K562 (cell line): Measurements from ENCODE around the gene BSN. TPM values are rescaled to one million over a fixed set of nuclear protein-coding genes. Genes with fewer than 3 reads are reported as not detected.

Experiments used
- ATAC-seq: fragments of 200-7000 bp; cut with Tn5 transposase; 3 replicates; pipeline ENCODE4 v1.9.1; 2020; ENCODE audit warnings: moderate library complexity
- BruUV-seq: library from RNA; stranded (reverse); fragments of 400-500 nt; replicated peaks from 2 replicates; lab custom pipeline; 2021; lab: Mats Ljungman, UMichigan
- CTCF ChIA-PET: fragments of 300-600 bp; formaldehyde crosslinking; extraction: SDS; loops from one replicate; lab custom pipeline; 2021; ENCODE audit warnings: low intra/inter-chr PET ratio; lab: Yijun Ruan, JAX
- POLR2A ChIA-PET: fragments of 300-600, 350-650 bp; sonication (Branson Sonifier 250); formaldehyde crosslinking; extraction: SDS; loops from one replicate; lab custom pipeline; 2021; ENCODE audit warnings: antibody characterized with exemption, inconsistent platforms; lab: Yijun Ruan, JAX
- DNase-seq, 4 experiments: peaks; one replicate each; pipeline versions ENCODE4 v3.0.0 to v3.0.0-alpha.2; 2011 to 2018; ENCODE audit warnings: low spot score in 3 of 4, mixed read lengths in 3 of 4; ENCODE audit errors: extremely low read depth in 1 of 4
- FAIRE-seq: peaks from 2 replicates; lab custom pipeline; 2011; peaks lifted over from hg19 to GRCh38; lab: Jason Lieb, UNC
- H2AFZ ChIP-seq: 2 replicates; pipeline ENCODE4 v1.6.0; 2011; ENCODE audit warnings: low read depth, low read length, control low read depth, inconsistent platforms
- H3K27ac ChIP-seq: fragments of 200-600 bp; 3 replicates; pipeline ENCODE4 v1.8.0; 2011; ENCODE audit warnings: low read depth, mild to moderate bottlenecking, control low read depth, inconsistent platforms, low read length, moderate library complexity, mixed read lengths; ENCODE audit errors: extremely low read depth
- H3K27me3 ChIP-seq, 2 experiments: fragments of 300-600 bp in 1 of 2; 2 replicates in 1 of 2; 3 replicates in 1 of 2; pipeline versions ENCODE4 v1.6.0 to v1.8.0; 2011; ENCODE audit warnings: inconsistent platforms in 2 of 2, low read length in 2 of 2, mild to moderate bottlenecking in 1 of 2, mixed read lengths in 1 of 2, moderate library complexity in 1 of 2; ENCODE audit not compliant: control insufficient read depth in 2 of 2, insufficient read depth in 2 of 2
- H3K36me3 ChIP-seq: fragments of 300-600 bp; 3 replicates; pipeline ENCODE4 v1.8.0; 2011; ENCODE audit warnings: mild to moderate bottlenecking, low read length, inconsistent platforms; ENCODE audit not compliant: control insufficient read depth, insufficient read depth
- H3K4me1 ChIP-seq, 2 experiments: fragments of 200-600 bp in 1 of 2; replicated peaks in 1 of 2; 2 replicates in 1 of 2; 3 replicates in 1 of 2; pipeline versions ENCODE4 v1.5.1 to v1.8.0; 2011; ENCODE audit warnings: inconsistent platforms in 2 of 2, low read length in 2 of 2, mild to moderate bottlenecking in 1 of 2, mixed read lengths in 1 of 2, moderate library complexity in 1 of 2; ENCODE audit not compliant: control insufficient read depth in 2 of 2, insufficient read depth in 2 of 2
- H3K4me2 ChIP-seq: 2 replicates; pipeline ENCODE4 v1.6.1; 2011; ENCODE audit warnings: low read length, control low read depth, inconsistent platforms, mixed read lengths; ENCODE audit not compliant: insufficient read depth
- H3K4me3 ChIP-seq: fragments of 200-600 bp; sonication (generic), shearing (Covaris generic); 2 replicates; pipeline ENCODE4 v1.5.1; 2016; ENCODE audit warnings: control low read depth, inconsistent platforms
- H3K79me2 ChIP-seq: fragments of 200-600 bp; 3 replicates; pipeline ENCODE4 v1.8.0; 2011; ENCODE audit warnings: low read length, inconsistent platforms; ENCODE audit not compliant: control insufficient read depth, insufficient read depth
- H3K9ac ChIP-seq, 2 experiments: 2 replicates each; pipeline versions ENCODE4 v1.6.0 to v1.6.1; 2011; ENCODE audit warnings: low read depth in 2 of 2, low read length in 2 of 2, control low read depth in 1 of 2, inconsistent platforms in 1 of 2, mild to moderate bottlenecking in 1 of 2, mixed read lengths in 1 of 2; ENCODE audit not compliant: insufficient read depth in 1 of 2
- H3K9me1 ChIP-seq: one replicate; pipeline ENCODE4 v1.6.0; 2011; ENCODE audit warnings: inconsistent platforms, mild to moderate bottlenecking, low read length, moderate library complexity; ENCODE audit not compliant: control insufficient read depth, insufficient read depth
- H3K9me3 ChIP-seq: replicated peaks from 2 replicates; pipeline ENCODE4 v1.5.1; 2011; ENCODE audit warnings: low read depth, low read length, inconsistent platforms; ENCODE audit not compliant: control insufficient read depth, insufficient read depth
- H4K20me1 ChIP-seq: replicated peaks from 2 replicates; pipeline ENCODE4 v1.6.1; 2011; ENCODE audit warnings: low read length, inconsistent platforms, mixed read lengths; ENCODE audit not compliant: control insufficient read depth, insufficient read depth
- BMI1 ChIP-seq: fragments of 150-350 bp; IDR thresholded peaks from 2 replicates; pipeline ENCODE4 v1.6.1; 2014; ENCODE audit warnings: low read length
- CEBPB ChIP-seq: fragments of 450-650 bp; IDR thresholded peaks from 2 replicates; pipeline ENCODE4 v1.6.1; 2016; ENCODE audit warnings: missing genetic modification characterization, missing compliant biosample characterization
- KDM4B ChIP-seq, 2 experiments: fragments of 450-650 bp in 1 of 2; sonication (generic) in 1 of 2; IDR thresholded peaks; 2 replicates each; pipeline ENCODE4 v1.6.1; 2016 to 2017; ENCODE audit warnings: borderline replicate concordance in 2 of 2, antibody characterized with exemption in 1 of 2, low read depth in 1 of 2, mild to moderate bottlenecking in 1 of 2
- KLF16 ChIP-seq: IDR thresholded peaks from 2 replicates; pipeline ENCODE4 v1.6.1; 2016; ENCODE audit warnings: antibody characterized with exemption
- MGA ChIP-seq: fragments of 450-650 bp; IDR thresholded peaks from 2 replicates; pipeline ENCODE4 v1.6.1; 2016; ENCODE audit warnings: mild to moderate bottlenecking, moderate library complexity
- PRPF4 ChIP-seq: fragments of 200-400 bp; formaldehyde crosslinking; IDR thresholded peaks from one replicate; pipeline ENCODE4 v1.6.1; 2017; ENCODE audit warnings: low read length, low read depth, mild to moderate bottlenecking; ENCODE audit not compliant: insufficient read depth, poor library complexity, severe bottlenecking
- SAP30 ChIP-seq: fragments of 200-600 bp; sonication (generic); IDR thresholded peaks from 2 replicates; pipeline ENCODE4 v1.6.1; 2012; ENCODE audit warnings: borderline replicate concordance, low read depth, mild to moderate bottlenecking, moderate library complexity, low read length, control low read depth, inconsistent platforms; ENCODE audit not compliant: insufficient read depth, poor library complexity, severe bottlenecking
- SRF ChIP-seq, 2 experiments: fragments of 250-450, 450-650 bp in 1 of 2; sonication (Bioruptor Pico) in 1 of 2; sonication (generic) in 1 of 2; formaldehyde crosslinking; IDR thresholded peaks; 2 replicates each; pipeline versions ENCODE4 v1.5.0 to v1.5.1; 2020 to 2022; ENCODE audit warnings: mild to moderate bottlenecking in 1 of 2, missing genetic modification reagents in 1 of 2
- ZBTB2 ChIP-seq: fragments of 450-650 bp; IDR thresholded peaks from 2 replicates; pipeline ENCODE4 v1.6.1; 2016; ENCODE audit warnings: antibody characterized with exemption
- ZNF584 ChIP-seq: fragments of 200-800 bp; sonication (Bioruptor generic); IDR thresholded peaks from 2 replicates; pipeline ENCODE4 v1.6.1; 2016; ENCODE audit warnings: low read depth, mild to moderate bottlenecking, missing genetic modification characterization, missing compliant biosample characterization
- WGBS: fragments of 100-300 bp; shearing (Covaris generic); methylation state at CpG from one replicate; pipeline ENCODE4 v1.1.6; 2016; ENCODE audit warnings: low coverage, mixed read lengths; ENCODE audit not compliant: insufficient coverage; ENCODE audit errors: missing lambda C conversion rate; 5-methylcytosine and 5-hydroxymethylcytosine counted together
- in situ Hi-C: fragments of 300-500 bp; cut with MboI; formaldehyde crosslinking; loops from 4 replicates; pipeline ENCODE4 v1.15.0; 2018; ENCODE audit warnings: inconsistent platforms, mixed read lengths
- intact Hi-C: fragments of 100-400 bp; cut with micrococcal nuclease; formaldehyde crosslinking; loops from 2 replicates; pipeline ENCODE4 v1.14.2; 2022
- polyA plus RNA-seq, 8 experiments: library from polyadenylated mRNA; depleted of rRNA in 4 of 8; stranded (reverse) in 5 of 8; unstranded in 3 of 8; fragments of >200 nt; fragmentation: Nextera tagmentation in 2 of 8; fragmentation: Illumina TruSeq in 1 of 8; extraction: Ambion mirVana in 2 of 8; extraction: Trizol in 1 of 8; gene quantifications; 2 replicates each; pipeline versions ENCODE4 v1.2.1 to v1.2.3, GENCODE V29; 2011 to 2014; ENCODE audit warnings: inconsistent platforms in 1 of 8, missing spikeins in 1 of 8
- total RNA-seq, 7 experiments: library from RNA; depleted of rRNA in 6 of 7; stranded (reverse); fragments of >200 nt in 6 of 7; fragmentation: Illumina TruSeq in 2 of 7; extraction: Trizol in 2 of 7; gene quantifications; 2 replicates each; pipeline versions ENCODE4 v1.2.1 to v1.2.3, GENCODE V29; 2011 to 2021; ENCODE audit warnings: low replicate concordance in 1 of 7

The BSN gene
- total and polyA plus RNA-seq, 9 of the 15 experiments (the other 6 are each of a cell fraction or from before 2014, with no cell fraction given): 0.03 to 1.5 (median 0.29) TPM

DNA sequence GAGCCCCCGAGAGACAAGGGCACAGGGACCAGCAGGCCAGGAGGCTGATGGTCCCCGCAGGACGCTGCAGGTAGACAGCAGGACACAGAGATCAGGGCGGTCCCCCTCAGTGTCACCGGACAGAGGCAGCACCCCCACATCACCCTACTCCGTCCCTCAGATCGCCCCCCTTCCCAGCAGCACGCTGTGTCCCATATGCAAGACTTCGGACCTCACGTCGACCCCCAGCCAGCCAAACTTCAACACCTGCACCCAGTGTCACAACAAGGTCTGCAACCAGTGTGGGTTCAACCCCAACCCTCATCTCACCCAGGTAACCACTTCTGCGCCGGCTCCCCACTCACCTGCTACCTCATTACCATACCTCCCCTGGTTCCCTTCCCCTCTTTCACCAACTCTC lies 70.8 kb downstream of the BSN start:
- 58% methylated on average over 11 of the region's 13 CpGs for WGBS
- H4K20me1 ChIP-seq: no peaks in the 10 kb centered on the region
- H3K4me1 ChIP-seq: no peaks in the 10 kb centered on the region
- H3K4me2 ChIP-seq: no peak overlapping the region
- in situ Hi-C loops (no loop called here), intact Hi-C loops (no loop called here)
- POLR2A ChIA-PET: no interaction called here
- no peaks in the 10 kb centered on the region for H3K36me3 ChIP-seq
- DNase-seq (no peak), ATAC-seq (no peak), FAIRE-seq (no peak)
- H3K4me3 ChIP-seq: no peak overlapping the region
- no peaks in the 10 kb centered on the region for H3K27me3 ChIP-seq
- H2AFZ ChIP-seq: no peak overlapping the region
- no peaks in the 10 kb centered on the region for H3K79me2 ChIP-seq
- no peaks in the 10 kb centered on the region for H3K9me3 ChIP-seq
- no peak overlapping the region for H3K27ac ChIP-seq
- H3K9ac ChIP-seq: no peak overlapping the region
- no peaks in the 10 kb centered on the region for H3K9me1 ChIP-seq
- CTCF ChIA-PET: no interaction called here
- BruUV-seq: no TSS peak
- TF ChIP-seq KDM4B (IDR thresholded peaks at IDR 0.05; ENCODE audit: borderline replicate concordance in 2 of 2, low read depth in 1 of 2): no peak
- no peak for TF ChIP-seq ZNF584
- TF ChIP-seq CEBPB: no peak
- no peak for TF ChIP-seq PRPF4
- no peak for TF ChIP-seq ZBTB2
- no peak for TF ChIP-seq MGA
- TF ChIP-seq BMI1: no peak
- TF ChIP-seq SAP30: no peak
- TF ChIP-seq SRF (CRISPR knock-in tag; IDR thresholded peaks at IDR 0.05): no peak
- TF ChIP-seq KLF16: no peak
